Breast epithelium (tissue), 3 donors: ENCODE data around the gene ACRV1.
"Not testable (repeated sequence)": the region's sequence is repeated elsewhere in the genome, so short reads cannot be mapped to it uniquely, and the experiment has no call there.

Experiments used
- POLR2A ChIP-seq: fragments of 450-650 bp; IDR thresholded peaks from one replicate; pipeline ENCODE4 v1.6.1; 2016; ENCODE audit warnings: antibody characterized with exemption, mild to moderate bottlenecking, moderate library complexity
- POLR2AphosphoS5 ChIP-seq, 3 donors: sonication (generic); formaldehyde crosslinking; IDR thresholded peaks; one replicate each; pipeline ENCODE4 v1.6.1; 2017; ENCODE audit warnings: antibody characterized with exemption in 3 of 3

DNA sequence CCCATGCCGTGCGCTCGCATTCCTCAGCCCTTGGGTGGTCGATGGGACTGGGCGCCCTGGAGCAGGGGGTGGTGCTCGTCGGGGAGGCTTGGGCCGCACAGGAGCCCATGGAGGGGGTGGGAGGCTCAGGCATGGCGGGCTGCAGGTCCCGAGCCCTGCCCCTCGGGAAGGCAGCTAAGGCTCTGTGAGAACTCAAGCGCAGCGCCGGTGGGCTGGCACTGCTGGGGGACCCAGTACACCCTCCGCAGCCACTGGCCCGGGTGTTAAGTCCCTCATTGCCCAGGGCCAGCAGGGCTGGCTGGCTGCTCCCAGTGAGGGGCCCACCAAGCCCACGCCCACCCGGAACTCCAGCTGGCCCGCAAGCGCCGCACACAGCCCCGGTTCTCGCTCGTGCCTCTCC is 24.0 kb upstream of the ACRV1 start:
- not testable (repeated sequence) for TF ChIP-seq POLR2A; POLR2AphosphoS5 (IDR thresholded peaks at IDR 0.05)
